Measurements from ENCODE around the gene PRPH2. TPM values are rescaled to one million over a fixed set of nuclear protein-coding genes. Genes with fewer than 3 reads are reported as not detected.

The PRPH2 gene
- total RNA-seq, 2 donors from 2014 or later = 0.32 to 0.35 TPM

DNA sequence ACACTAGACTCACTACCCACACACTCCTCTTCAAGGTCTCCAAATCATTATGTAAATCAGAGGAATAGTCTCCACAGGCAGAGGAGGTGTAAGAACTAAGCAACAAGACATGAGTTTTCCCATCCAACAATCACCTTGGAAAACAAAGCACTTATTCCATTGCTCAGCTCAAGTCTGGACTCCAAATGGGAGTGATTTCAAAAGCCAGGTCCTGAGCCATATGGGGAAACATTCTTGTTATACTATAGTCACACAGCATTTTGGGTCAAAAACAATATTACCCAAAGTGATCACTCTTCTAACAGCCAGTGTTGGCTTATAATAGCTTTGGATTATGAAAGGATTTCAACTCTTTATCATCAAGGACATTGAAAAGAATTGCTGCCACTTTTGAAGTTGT lies 3.6 kb upstream of the PRPH2 start:
- no peaks in the 10 kb centered on the region for H3K27me3 ChIP-seq
- H3K4me1 ChIP-seq = no peaks in the 10 kb centered on the region
- TF ChIP-seq, protein P1, sequence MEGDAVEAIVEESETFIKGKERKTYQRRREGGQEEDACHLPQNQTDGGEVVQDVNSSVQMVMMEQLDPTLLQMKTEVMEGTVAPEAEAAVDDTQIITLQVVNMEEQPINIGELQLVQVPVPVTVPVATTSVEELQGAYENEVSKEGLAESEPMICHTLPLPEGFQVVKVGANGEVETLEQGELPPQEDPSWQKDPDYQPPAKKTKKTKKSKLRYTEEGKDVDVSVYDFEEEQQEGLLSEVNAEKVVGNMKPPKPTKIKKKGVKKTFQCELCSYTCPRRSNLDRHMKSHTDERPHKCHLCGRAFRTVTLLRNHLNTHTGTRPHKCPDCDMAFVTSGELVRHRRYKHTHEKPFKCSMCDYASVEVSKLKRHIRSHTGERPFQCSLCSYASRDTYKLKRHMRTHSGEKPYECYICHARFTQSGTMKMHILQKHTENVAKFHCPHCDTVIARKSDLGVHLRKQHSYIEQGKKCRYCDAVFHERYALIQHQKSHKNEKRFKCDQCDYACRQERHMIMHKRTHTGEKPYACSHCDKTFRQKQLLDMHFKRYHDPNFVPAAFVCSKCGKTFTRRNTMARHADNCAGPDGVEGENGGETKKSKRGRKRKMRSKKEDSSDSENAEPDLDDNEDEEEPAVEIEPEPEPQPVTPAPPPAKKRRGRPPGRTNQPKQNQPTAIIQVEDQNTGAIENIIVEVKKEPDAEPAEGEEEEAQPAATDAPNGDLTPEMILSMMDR (IDR thresholded peaks at IDR 0.05) = no peak
- no peaks in the 10 kb centered on the region for H3K9me3 ChIP-seq
- no peak overlapping the region for H3K9ac ChIP-seq (ENCODE audit: low read depth in 2 of 2, low read length in 2 of 2)
- H3K4me3 ChIP-seq = no peak overlapping the region
- H3K36me3 ChIP-seq = no peaks in the 10 kb centered on the region
- intact Hi-C loops (cut with DNase I) = loop anchor here (5.0 kb wide), 1 partner anchor 64 kb away; no protein-coding TSS in a partner anchor
- H3K27ac ChIP-seq = no peak overlapping the region
- no peak for DNase-seq

DNA sequence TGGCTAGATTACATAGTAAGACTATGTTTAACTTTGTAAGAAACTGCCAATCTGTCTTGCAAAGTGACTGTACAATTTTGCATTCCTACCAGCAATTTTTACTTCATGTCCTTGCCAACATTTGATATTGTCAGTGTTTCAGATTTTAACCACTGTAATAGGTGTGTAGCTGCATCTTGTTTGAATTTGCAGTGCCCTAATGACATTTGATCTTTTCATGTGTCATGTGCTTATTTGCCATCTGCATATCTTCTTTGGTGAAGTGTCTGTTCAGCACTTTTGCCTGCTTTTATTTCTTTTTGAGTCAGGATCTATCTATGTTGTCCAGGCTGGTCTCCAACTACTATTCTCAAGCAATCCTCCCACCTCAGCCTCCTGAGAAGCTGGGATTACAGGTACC lies 2.4 kb upstream of the PRPH2 start:
- Histone ChIP-seq H3K36me3 (no peaks in the 10 kb centered on the region), H3K9me3 (no peaks in the 10 kb centered on the region), H3K4me1 (no peaks in the 10 kb centered on the region), H3K27me3 (no peaks in the 10 kb centered on the region), H3K4me3 (no peak overlapping the region), H3K27ac (no peak overlapping the region), H3K9ac (ENCODE audit: low read depth in 2 of 2, low read length in 2 of 2) (no peak overlapping the region)
- no peak for DNase-seq
- TF ChIP-seq, protein P1 (IDR thresholded peaks at IDR 0.05) = no peak
- intact Hi-C loops (cut with DNase I) = loop anchor here (5.0 kb wide), 1 partner anchor 63 kb away; no protein-coding TSS in a partner anchor

GRCh38 chr6:42720739-42721138 lies 1.7 kb downstream of the PRPH2 start:
- H3K4me1 ChIP-seq = no peaks in the 10 kb centered on the region
- intact Hi-C loops (cut with DNase I) = no loop called here
- TF ChIP-seq, protein P1 (IDR thresholded peaks at IDR 0.05) = no peak

DNA sequence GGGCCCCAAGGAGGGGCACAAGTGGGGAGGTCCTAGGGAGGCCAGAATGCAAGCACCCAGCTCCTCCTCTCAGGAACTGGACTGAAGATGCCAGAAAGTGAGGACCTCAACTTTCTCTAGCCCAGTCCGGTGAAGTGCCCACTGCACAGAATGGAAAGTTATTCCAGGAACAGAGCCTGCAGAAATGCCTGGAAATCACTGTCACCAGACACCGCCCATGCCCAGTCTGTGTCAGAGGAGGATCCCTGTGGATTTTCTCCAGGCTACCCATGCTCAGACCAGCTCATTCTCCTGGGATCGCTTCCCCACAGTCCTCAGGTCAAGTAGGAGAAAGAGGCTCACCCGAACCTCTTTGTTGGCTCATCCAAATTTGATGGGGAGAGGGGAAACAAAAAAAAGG lies 6.5 kb downstream of the PRPH2 start:
- H3K27me3 ChIP-seq = no peaks in the 10 kb centered on the region
- H3K36me3 ChIP-seq = no peaks in the 10 kb centered on the region
- no peaks in the 10 kb centered on the region for H3K4me1 ChIP-seq
- H3K9ac ChIP-seq (ENCODE audit: low read depth in 2 of 2, low read length in 2 of 2) = no peak overlapping the region
- no peak overlapping the region for H3K4me3 ChIP-seq
- TF ChIP-seq, protein P1 (IDR thresholded peaks at IDR 0.05) = no peak
- intact Hi-C loops (cut with DNase I) = no loop called here
- DNase-seq = no peak
- no peak overlapping the region for H3K27ac ChIP-seq
- H3K9me3 ChIP-seq = no peaks in the 10 kb centered on the region

More at GRCh38 chr6:42720739-42721138, 1.7 kb downstream of the PRPH2 start:
- Histone ChIP-seq H3K36me3 (no peaks in the 10 kb centered on the region), H3K27me3 (no peaks in the 10 kb centered on the region), H3K9me3 (no peaks in the 10 kb centered on the region), H3K27ac (no peak overlapping the region), H3K4me3 (no peak overlapping the region), H3K9ac (ENCODE audit: low read depth in 2 of 2, low read length in 2 of 2) (no peak overlapping the region)
- no peak for DNase-seq

GRCh38 chr6:42714098-42714761 lies 8.2 kb downstream of the PRPH2 start:
- DNase-seq = no peak
- H3K9me3 ChIP-seq = no peaks in the 10 kb centered on the region
- H3K4me1 ChIP-seq = no peaks in the 10 kb centered on the region
- no peaks in the 10 kb centered on the region for H3K36me3 ChIP-seq
- no peak overlapping the region for H3K9ac ChIP-seq (ENCODE audit: low read depth in 2 of 2, low read length in 2 of 2)
- H3K27ac ChIP-seq = no peak overlapping the region
- intact Hi-C loops (cut with DNase I) = no loop called here
- H3K4me3 ChIP-seq = no peak overlapping the region
- TF ChIP-seq, protein P1 (IDR thresholded peaks at IDR 0.05) = no peak
- H3K27me3 ChIP-seq = no peaks in the 10 kb centered on the region
